Transverse colon (tissue), 3 donors: Measurements from ENCODE around the gene KAT6B.

Source experiments
- EP300 ChIP-seq: sonication (generic); formaldehyde crosslinking; IDR thresholded peaks from one replicate; pipeline ENCODE4 v1.6.1; 2017; ENCODE audit warnings: antibody characterized with exemption, low read depth
- POLR2A ChIP-seq: fragments of 450-650 bp; IDR thresholded peaks from one replicate; pipeline ENCODE4 v1.6.1; 2016; ENCODE audit warnings: antibody characterized with exemption, mild to moderate bottlenecking, moderate library complexity
- TF ChIP-seq, protein P1 (sequence below), 5 experiments: fragments of 200-600 bp in 3 of 5; fragments of 450-650 bp in 2 of 5; sonication (generic) in 3 of 5; IDR thresholded peaks; 1 replicate in 2 of 5; 2 replicates in 3 of 5; pipeline ENCODE4 v1.5.1; 2016 to 2017; ENCODE audit warnings: antibody characterized with exemption in 5 of 5, inconsistent platforms in 3 of 5, mild to moderate bottlenecking in 2 of 5, moderate library complexity in 1 of 5

- TF ChIP-seq POLR2A, result no peak
- TF ChIP-seq, protein P1, sequence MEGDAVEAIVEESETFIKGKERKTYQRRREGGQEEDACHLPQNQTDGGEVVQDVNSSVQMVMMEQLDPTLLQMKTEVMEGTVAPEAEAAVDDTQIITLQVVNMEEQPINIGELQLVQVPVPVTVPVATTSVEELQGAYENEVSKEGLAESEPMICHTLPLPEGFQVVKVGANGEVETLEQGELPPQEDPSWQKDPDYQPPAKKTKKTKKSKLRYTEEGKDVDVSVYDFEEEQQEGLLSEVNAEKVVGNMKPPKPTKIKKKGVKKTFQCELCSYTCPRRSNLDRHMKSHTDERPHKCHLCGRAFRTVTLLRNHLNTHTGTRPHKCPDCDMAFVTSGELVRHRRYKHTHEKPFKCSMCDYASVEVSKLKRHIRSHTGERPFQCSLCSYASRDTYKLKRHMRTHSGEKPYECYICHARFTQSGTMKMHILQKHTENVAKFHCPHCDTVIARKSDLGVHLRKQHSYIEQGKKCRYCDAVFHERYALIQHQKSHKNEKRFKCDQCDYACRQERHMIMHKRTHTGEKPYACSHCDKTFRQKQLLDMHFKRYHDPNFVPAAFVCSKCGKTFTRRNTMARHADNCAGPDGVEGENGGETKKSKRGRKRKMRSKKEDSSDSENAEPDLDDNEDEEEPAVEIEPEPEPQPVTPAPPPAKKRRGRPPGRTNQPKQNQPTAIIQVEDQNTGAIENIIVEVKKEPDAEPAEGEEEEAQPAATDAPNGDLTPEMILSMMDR (IDR thresholded peaks at IDR 0.05), result no peak
- no peak for TF ChIP-seq EP300
These were observed 111.0 kb downstream of the KAT6B start for GRCh38 chr10:74937266-74937856.
